D721Med (cell line): ENCODE results near the gene C1QTNF6.

ENCODE experiments used
- DNase-seq: peaks from one replicate; pipeline ENCODE4 v3.0.0; 2011; ENCODE audit warnings: low spot score; ENCODE audit not compliant: insufficient read length
- FAIRE-seq: peaks from 2 replicates; lab custom pipeline; 2011; peaks lifted over from hg19 to GRCh38; lab: Jason Lieb, UNC
- CTCF ChIP-seq: IDR thresholded peaks from 2 replicates; pipeline ENCODE4 v1.5.1; 2012; ENCODE audit warnings: mild to moderate bottlenecking, control low read depth; ENCODE audit not compliant: insufficient read depth; ENCODE audit errors: missing control alignments

The C1QTNF6 gene

GRCh38 chr22:37180531-37181231 is 7.4 kb downstream of the C1QTNF6 start:
- FAIRE-seq (no peak), DNase-seq (no peak)
- TF ChIP-seq CTCF = no peak

- FAIRE-seq (no peak), DNase-seq (no peak)
- no peak for TF ChIP-seq CTCF
These were observed 8.2 kb downstream of the C1QTNF6 start for GRCh38 chr22:37179622-37180420.

- DNase-seq (no peak), FAIRE-seq (no peak)
- TF ChIP-seq CTCF = no peak
These were observed 8.9 kb downstream of the C1QTNF6 start for GRCh38 chr22:37179126-37179470.

GRCh38 chr22:37178350-37179125 is 9.5 kb downstream of the C1QTNF6 start:
- DNase-seq (no peak), FAIRE-seq (no peak)
- no peak for TF ChIP-seq CTCF

- no peak for TF ChIP-seq CTCF
- DNase-seq = no peak
- FAIRE-seq = no peak
These were observed 10.3 kb downstream of the C1QTNF6 start for GRCh38 chr22:37177755-37178154.

- DNase-seq (no peak), FAIRE-seq (no peak)
- no peak for TF ChIP-seq CTCF
These were observed 10.8 kb downstream of the C1QTNF6 start for GRCh38 chr22:37177221-37177620.
